Transverse colon (tissue), 4 donors: ENCODE data around the gene RETN. TPM values are rescaled to one million over a fixed set of nuclear protein-coding genes. Genes with fewer than 3 reads are reported as not detected.
A peak's percentile ranks its signal among the peaks of the same experiment; 100 is the strongest.

ENCODE experiments used
- DNase-seq: peaks from one replicate; pipeline ENCODE4 v3.0.0-alpha.2; 2019
- H3K27ac ChIP-seq, 4 donors: fragments of 200-600 bp; sonication (generic); 2 replicates each; pipeline ENCODE4 v1.5.1; 2016 to 2018; ENCODE audit warnings: inconsistent platforms in 4 of 4
- H3K27me3 ChIP-seq: fragments of 200-600 bp; sonication (generic); 2 replicates; pipeline ENCODE4 v1.5.1; 2017; ENCODE audit warnings: inconsistent platforms
- H3K36me3 ChIP-seq, 4 donors: fragments of 200-600 bp; sonication (generic); 2 replicates each; pipeline ENCODE4 v1.5.1; 2017 to 2019; ENCODE audit warnings: inconsistent platforms in 4 of 4
- H3K4me1 ChIP-seq, 4 donors: fragments of 200-600 bp; sonication (generic); 2 replicates each; pipeline ENCODE4 v1.5.1; 2017 to 2020; ENCODE audit warnings: inconsistent platforms in 4 of 4
- H3K4me3 ChIP-seq, 4 donors: fragments of 200-600 bp; sonication (generic); 1 replicate in 1 of 4; 2 replicates in 3 of 4; pipeline versions ENCODE4 v1.5.1 to v1.6.1; 2017 to 2019; ENCODE audit warnings: inconsistent platforms in 4 of 4
- H3K9me3 ChIP-seq, 2 donors: fragments of 200-600 bp; sonication (generic); 2 replicates each; pipeline ENCODE4 v1.5.1; 2017 to 2019; ENCODE audit warnings: inconsistent platforms in 2 of 2
- EP300 ChIP-seq: sonication (generic); formaldehyde crosslinking; IDR thresholded peaks from one replicate; pipeline ENCODE4 v1.6.1; 2017; ENCODE audit warnings: antibody characterized with exemption, low read depth
- POLR2A ChIP-seq: fragments of 450-650 bp; IDR thresholded peaks from one replicate; pipeline ENCODE4 v1.6.1; 2016; ENCODE audit warnings: antibody characterized with exemption, mild to moderate bottlenecking, moderate library complexity
- POLR2AphosphoS5 ChIP-seq, 3 donors: sonication (generic); formaldehyde crosslinking; IDR thresholded peaks; one replicate each; pipeline ENCODE4 v1.6.1; 2016; ENCODE audit warnings: antibody characterized with exemption in 3 of 3
- WGBS, 2 donors: methylation state at CpG; one replicate each; pipeline ENCODE4 v1.1.5; 2018; ENCODE audit warnings: low coverage in 1 of 2; 5-methylcytosine and 5-hydroxymethylcytosine counted together
- in situ Hi-C, 4 donors: fragments of 200-750 bp; cut with MboI; loops; one replicate each; pipeline versions ENCODE4 v1.15.0 to v1.15.1; 2017; ENCODE audit warnings: low sequenced_read_pairs in 3 of 4, low pct_ligation_motif_present in 1 of 4, low pct_unique_long_range_greater_than_20kb in 1 of 4
- intact Hi-C: fragments of 100-400 bp; cut with DNase I; formaldehyde crosslinking; loops from one replicate; pipeline ENCODE4 v1.15.1; 2023; ENCODE audit warnings: low total_unique reads
- total RNA-seq, 4 donors: library from RNA; depleted of rRNA; stranded (reverse); fragments of >200 nt; gene quantifications; one replicate each; pipeline ENCODE4 v1.1.0, GENCODE V29; 2016
- TF ChIP-seq, protein P1 (sequence below), 5 experiments: fragments of 200-600 bp in 3 of 5; fragments of 450-650 bp in 2 of 5; sonication (generic) in 3 of 5; IDR thresholded peaks; 1 replicate in 2 of 5; 2 replicates in 3 of 5; pipeline ENCODE4 v1.5.1; 2016 to 2017; ENCODE audit warnings: antibody characterized with exemption in 5 of 5, inconsistent platforms in 3 of 5, mild to moderate bottlenecking in 2 of 5, moderate library complexity in 1 of 5

The RETN gene
- total RNA-seq, 4 donors from 2014 or later: not detected

GRCh38 chr19:7677669-7678311, 8.9 kb downstream of the RETN start:
- Histone ChIP-seq H3K4me3 (no peak overlapping the region), H3K27me3 (peaks cover 32% of the 10 kb centered on the region), H3K27ac (no peak overlapping the region), H3K4me1 (peaks cover 0 to 14% (median 11%) of the 10 kb centered on the region in 4 donors), H3K36me3 (no peaks in the 10 kb centered on the region), H3K9me3 (no peaks in the 10 kb centered on the region)
- intact Hi-C loops (no loop called here), in situ Hi-C loops (no loop called here)
- 34 to 62% methylated on average over 6 to 12 of the region's 12 CpGs for WGBS, 2 donors
- DNase-seq: no peak
- no peak for TF ChIP-seq POLR2A
- TF ChIP-seq, protein P1, sequence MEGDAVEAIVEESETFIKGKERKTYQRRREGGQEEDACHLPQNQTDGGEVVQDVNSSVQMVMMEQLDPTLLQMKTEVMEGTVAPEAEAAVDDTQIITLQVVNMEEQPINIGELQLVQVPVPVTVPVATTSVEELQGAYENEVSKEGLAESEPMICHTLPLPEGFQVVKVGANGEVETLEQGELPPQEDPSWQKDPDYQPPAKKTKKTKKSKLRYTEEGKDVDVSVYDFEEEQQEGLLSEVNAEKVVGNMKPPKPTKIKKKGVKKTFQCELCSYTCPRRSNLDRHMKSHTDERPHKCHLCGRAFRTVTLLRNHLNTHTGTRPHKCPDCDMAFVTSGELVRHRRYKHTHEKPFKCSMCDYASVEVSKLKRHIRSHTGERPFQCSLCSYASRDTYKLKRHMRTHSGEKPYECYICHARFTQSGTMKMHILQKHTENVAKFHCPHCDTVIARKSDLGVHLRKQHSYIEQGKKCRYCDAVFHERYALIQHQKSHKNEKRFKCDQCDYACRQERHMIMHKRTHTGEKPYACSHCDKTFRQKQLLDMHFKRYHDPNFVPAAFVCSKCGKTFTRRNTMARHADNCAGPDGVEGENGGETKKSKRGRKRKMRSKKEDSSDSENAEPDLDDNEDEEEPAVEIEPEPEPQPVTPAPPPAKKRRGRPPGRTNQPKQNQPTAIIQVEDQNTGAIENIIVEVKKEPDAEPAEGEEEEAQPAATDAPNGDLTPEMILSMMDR (IDR thresholded peaks at IDR 0.05): no peak
- no peak for TF ChIP-seq POLR2AphosphoS5 (IDR thresholded peaks at IDR 0.05)
- TF ChIP-seq EP300: no peak

DNA sequence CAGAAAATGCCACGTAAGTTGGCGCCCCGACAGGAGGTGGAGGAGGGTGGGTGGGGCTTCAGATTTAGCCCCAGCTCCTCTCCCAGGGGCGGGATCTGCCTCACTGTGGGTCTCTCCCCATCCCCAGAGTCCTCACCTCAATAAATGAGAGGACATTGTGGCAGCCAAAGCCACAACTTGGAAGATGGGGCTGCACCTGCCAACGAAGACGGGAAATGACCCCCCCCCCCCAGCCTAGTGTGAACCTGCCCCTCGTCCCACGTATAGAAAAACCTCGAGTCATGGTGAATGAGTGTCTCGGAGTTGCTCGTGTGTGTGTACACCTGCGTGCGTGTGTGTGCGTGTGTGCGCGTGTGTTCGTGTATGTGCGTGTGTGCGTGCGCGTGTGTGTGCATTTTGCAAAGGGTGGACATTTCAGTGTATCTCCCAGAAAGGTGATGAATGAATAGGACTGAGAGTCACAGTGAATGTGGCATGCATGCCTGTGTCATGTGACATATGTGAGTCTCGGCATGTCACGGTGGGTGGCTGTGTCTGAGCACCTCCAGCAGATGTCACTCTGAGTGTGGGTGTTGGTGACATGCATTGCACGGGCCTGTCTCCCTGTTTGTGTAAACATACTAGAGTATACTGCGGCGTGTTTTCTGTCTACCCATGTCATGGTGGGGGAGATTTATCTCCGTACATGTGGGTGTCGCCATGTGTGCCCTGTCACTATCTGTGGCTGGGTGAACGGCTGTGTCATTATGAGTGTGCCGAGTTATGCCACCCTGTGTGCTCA, 10.3 kb downstream of the RETN start:
- in situ Hi-C loops: no loop called here

DNA sequence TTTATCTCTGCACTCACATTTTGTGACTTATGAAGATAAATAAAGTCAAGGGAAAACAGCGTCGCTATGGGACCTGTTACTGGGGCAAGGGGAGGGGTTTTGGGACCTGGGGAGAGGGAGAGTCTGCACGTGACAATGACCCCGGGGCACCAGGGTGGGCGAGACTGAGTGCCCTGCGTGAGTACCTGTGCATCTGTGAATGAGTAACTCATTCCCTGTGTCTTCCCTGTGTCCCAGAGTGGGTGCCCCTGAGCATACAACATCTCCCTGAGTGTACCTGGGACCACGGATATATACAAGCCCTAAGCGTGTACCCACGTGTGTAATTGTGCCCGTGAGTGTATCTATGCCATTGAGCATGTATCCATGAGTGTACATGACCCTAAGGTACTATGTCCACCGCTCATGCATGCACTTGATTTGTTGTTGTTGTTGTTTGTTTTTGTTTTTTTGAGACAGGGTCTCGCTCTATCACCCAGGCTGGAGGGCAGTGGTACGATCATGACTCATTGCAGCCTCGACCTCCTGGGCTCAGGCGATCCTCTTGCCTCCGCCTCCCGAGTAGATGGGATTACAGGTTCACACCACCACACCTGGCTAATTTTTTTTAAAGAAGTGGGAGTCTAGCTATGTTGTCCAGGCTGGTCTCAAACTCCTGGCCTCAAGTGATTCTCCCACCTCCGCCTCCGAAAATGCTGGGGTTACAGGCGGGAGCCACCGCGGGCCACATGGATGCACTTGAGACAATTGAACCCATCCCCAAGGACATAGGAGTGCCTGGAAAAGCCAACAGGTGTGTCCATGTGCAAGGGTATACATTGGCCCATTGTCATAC, 11.1 kb downstream of the RETN start:
- no peaks in the 10 kb centered on the region for H3K36me3 ChIP-seq
- peaks cover 0 to 14% (median 9%) of the 10 kb centered on the region in 4 donors for H3K4me1 ChIP-seq
- H3K4me3 ChIP-seq: peak overlapping the region in 2 of 4 donors; percentile 93 to 94
- in situ Hi-C loops (loop anchor here in 1 of 4 donors (10.0 kb wide), 1 partner anchor 115 kb away; no protein-coding TSS in a partner anchor), intact Hi-C loops (loop anchor here (1.0 to 10.0 kb wide), 2 partner anchors 29 to 585 kb away; no protein-coding TSS in a partner anchor)
- no peaks in the 10 kb centered on the region for H3K9me3 ChIP-seq
- no peak for DNase-seq
- peak overlapping the region in 2 of 4 donors; percentile 89 to 90 for H3K27ac ChIP-seq
- TF ChIP-seq POLR2A (no peak), POLR2AphosphoS5 (IDR thresholded peaks at IDR 0.05) (no peak), EP300 (no peak)
- TF ChIP-seq, protein P1 (IDR thresholded peaks at IDR 0.05): peak in 1 of 5 experiments; percentile 51
- WGBS, 2 donors: 35 to 85% methylated on average over 4 to 22 of the region's 22 CpGs
- peaks cover 32% of the 10 kb centered on the region for H3K27me3 ChIP-seq

More for the DNA sequence above, 10.3 kb downstream of the RETN start:
- peaks cover 32% of the 10 kb centered on the region for H3K27me3 ChIP-seq
- H3K27ac ChIP-seq: no peak overlapping the region
- intact Hi-C loops: loop anchor here (1.0 kb wide), 1 partner anchor 28 kb away; no protein-coding TSS in a partner anchor
- no peaks in the 10 kb centered on the region for H3K36me3 ChIP-seq
- TF ChIP-seq, protein P1 (IDR thresholded peaks at IDR 0.05): no peak
- TF ChIP-seq EP300 (no peak), POLR2A (no peak), POLR2AphosphoS5 (IDR thresholded peaks at IDR 0.05) (no peak)
- 33% methylated on average over 30 of the region's 30 CpGs; no CpG with 5 or more reads in 1 of the 2 donors for WGBS, 2 donors
- H3K4me1 ChIP-seq: peaks cover 0 to 14% (median 10%) of the 10 kb centered on the region in 4 donors
- DNase-seq: peak; percentile 43
- no peak overlapping the region for H3K4me3 ChIP-seq
- H3K9me3 ChIP-seq: no peaks in the 10 kb centered on the region
